Measurements from ENCODE around the gene WNT5B. TPM values are rescaled to one million over a fixed set of nuclear protein-coding genes. Genes with fewer than 3 reads are reported as not detected.

WNT5B gene
- total and polyA plus RNA-seq, 2 of the 8 experiments (the other 6 are each of a cell fraction or from before 2014, with no cell fraction given): 0.91 to 1.2 TPM

DNA sequence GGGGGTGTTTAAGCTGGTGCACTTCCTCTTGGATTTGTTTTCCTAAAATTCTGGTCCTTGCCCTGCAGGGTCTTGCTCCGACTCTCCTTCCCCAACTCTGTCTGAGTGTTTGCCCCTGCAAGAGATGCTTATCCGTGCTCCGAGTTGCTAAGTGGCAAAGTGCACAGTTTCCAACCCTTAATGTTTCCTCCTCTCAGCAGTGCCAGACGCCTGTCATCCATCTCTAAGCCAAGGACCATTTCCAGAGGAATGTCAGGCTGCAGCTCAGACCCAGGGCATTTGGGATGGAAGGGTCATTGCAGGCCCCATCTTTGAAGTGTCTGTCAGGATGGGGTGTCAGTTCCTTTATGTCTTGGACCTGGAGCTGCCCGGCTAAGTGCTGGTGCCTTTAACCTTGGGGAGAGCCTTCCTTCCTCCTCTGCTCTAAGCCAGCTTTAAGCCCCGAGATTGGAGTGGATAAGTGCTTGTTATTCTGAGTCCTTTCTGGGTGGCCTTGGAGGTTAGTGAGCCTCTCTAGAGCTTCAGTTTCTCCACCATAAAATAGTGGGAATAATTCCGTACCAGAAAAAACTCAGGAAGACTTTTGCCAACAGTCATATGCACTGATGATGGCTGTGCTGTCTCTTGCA is 15.0 kb downstream of the WNT5B start:
- ChIA-PET CTCF (ENCODE audit: partially characterized antibody) (interaction anchor here (0.5 to 18.8 kb wide), 9 partner anchors 9 to 296 kb away, joined by 3 to 265 read pairs (median 9); partner anchors contain the start of gene WNT5B), POLR2A (ENCODE audit: partially characterized antibody) (interaction anchor here (0.8 to 1.8 kb wide), 2 partner anchors 128 to 147 kb away, joined by 3 read pairs; no protein-coding TSS in a partner anchor)
- no peak overlapping the region for H2BK15ac ChIP-seq (ENCODE audit: low read length)
- H4K91ac ChIP-seq (replicated peaks; ENCODE audit: insufficient read length, low read length): no peak overlapping the region
- H3K4ac ChIP-seq (replicated peaks; ENCODE audit: insufficient read length, low read depth, low read length): no peak overlapping the region
- H3K56ac ChIP-seq (replicated peaks; ENCODE audit: insufficient read length, low read depth, low read length): no peak overlapping the region
- no peak overlapping the region for H3K14ac ChIP-seq (ENCODE audit: insufficient read length)
- H3K4me1 ChIP-seq (replicated peaks in 1 of 4; ENCODE audit: control insufficient read depth in 3 of 4, insufficient read depth in 4 of 4, low read length in 3 of 4): peaks cover 0 to 8% (median 0%) of the 10 kb centered on the region in 4 experiments; a peak in 2 of 7 replicates
- no peaks in the 10 kb centered on the region for H4K20me1 ChIP-seq (replicated peaks in 1 of 2; ENCODE audit: control insufficient read depth in 1 of 2, insufficient read depth in 2 of 2, low read length in 2 of 2)
- H4K8ac ChIP-seq (ENCODE audit: extremely low read depth, insufficient read depth, low read length): no peak overlapping the region; the same call in 1 of the 2 replicates
- H2BK12ac ChIP-seq (ENCODE audit: low read depth, low read length): no peak overlapping the region
- H2BK120ac ChIP-seq (replicated peaks; ENCODE audit: low read depth, low read length): no peak overlapping the region
- H2AK5ac ChIP-seq (ENCODE audit: low read depth, low read length): no peak overlapping the region
- H2AFZ ChIP-seq (ENCODE audit: low read length): no peak overlapping the region
- no peak overlapping the region for H4K5ac ChIP-seq (ENCODE audit: insufficient read length, low read depth, low read length)
- DNase-seq (ENCODE audit: low read depth in 1 of 2, low spot score in 2 of 2) (no peak), FAIRE-seq (no peak)
- H3K4me2 ChIP-seq (ENCODE audit: insufficient read depth in 1 of 2, low read depth in 2 of 2, low read length in 2 of 2): no peak overlapping the region
- no peak overlapping the region for H2BK20ac ChIP-seq (ENCODE audit: low read length)
- no peak overlapping the region for H2BK5ac ChIP-seq (ENCODE audit: low read depth, low read length)
- H3K9ac ChIP-seq (replicated peaks in 1 of 4; ENCODE audit: extremely low read depth in 1 of 4, low read depth in 3 of 4, low read length in 3 of 4): no peak overlapping the region
- H3K27ac ChIP-seq (ENCODE audit: low read depth, low read length): no peak overlapping the region
- H3K79me2 ChIP-seq (ENCODE audit: control insufficient read depth in 1 of 2, insufficient read depth in 2 of 2, low read length in 2 of 2): no peaks in the 10 kb centered on the region
- H3K4me3 ChIP-seq (ENCODE audit: extremely low read depth in 1 of 4, insufficient read depth in 2 of 4, low read depth in 3 of 4, low read length in 4 of 4): no peak overlapping the region
- H3K27me3 ChIP-seq (replicated peaks in 1 of 4; ENCODE audit: control insufficient read depth in 3 of 4, extremely low read depth in 1 of 4, insufficient read depth in 3 of 4, low read length in 3 of 4): peaks cover 0 to 4% (median 2%) of the 10 kb centered on the region in 4 experiments; a peak in 2 of 7 replicates
- no peak overlapping the region for H3K23ac ChIP-seq (ENCODE audit: insufficient read length)
- no peak overlapping the region for H3K18ac ChIP-seq (ENCODE audit: extremely low read depth, low read length)
- 84% methylated on average over 7 of the region's 7 CpGs; no CpG with 5 or more reads in 1 of the 2 experiments for WGBS, 2 experiments (ENCODE audit: extremely low coverage in 1 of 2, insufficient coverage in 1 of 2, insufficient read length in 1 of 2, insufficient replicate concordance in 2 of 2, low coverage in 1 of 2, low lambda C conversion rate in 2 of 2, missing lambda C conversion rate in 1 of 2)
- no peaks in the 10 kb centered on the region for H3K79me1 ChIP-seq (ENCODE audit: low read depth, low read length)
- no peaks in the 10 kb centered on the region for H3K36me3 ChIP-seq (ENCODE audit: control insufficient read depth in 2 of 4, insufficient read depth in 4 of 4, low read length in 3 of 4)
- peaks cover 2% of the 10 kb centered on the region; the same call in 1 of the 2 replicates for H3K23me2 ChIP-seq (ENCODE audit: low read depth, low read length)
- no peaks in the 10 kb centered on the region for H3K9me3 ChIP-seq (ENCODE audit: insufficient read depth in 2 of 2, low read depth in 1 of 2, low read length in 1 of 2)
- TF ChIP-seq, protein P1, sequence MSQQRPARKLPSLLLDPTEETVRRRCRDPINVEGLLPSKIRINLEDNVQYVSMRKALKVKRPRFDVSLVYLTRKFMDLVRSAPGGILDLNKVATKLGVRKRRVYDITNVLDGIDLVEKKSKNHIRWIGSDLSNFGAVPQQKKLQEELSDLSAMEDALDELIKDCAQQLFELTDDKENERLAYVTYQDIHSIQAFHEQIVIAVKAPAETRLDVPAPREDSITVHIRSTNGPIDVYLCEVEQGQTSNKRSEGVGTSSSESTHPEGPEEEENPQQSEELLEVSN (IDR thresholded peaks at IDR 0.05): no peak
- TF ChIP-seq TCF12 (IDR thresholded peaks at IDR 0.05; ENCODE audit: low read depth, low read length): no peak
- no peak for TF ChIP-seq TAF7 (optimal IDR thresholded peaks at IDR 0.05; ENCODE audit: borderline replicate concordance, low read depth, low read length)
- no peak for TF ChIP-seq FOSL1 (IDR thresholded peaks at IDR 0.05; ENCODE audit: insufficient read depth, low read depth, low read length)
- TF ChIP-seq USF2 (IDR thresholded peaks at IDR 0.05; ENCODE audit: low read length): no peak
- TF ChIP-seq EZH2 (IDR thresholded peaks at IDR 0.05; ENCODE audit: low read depth, low read length, severe bottlenecking): no peak
- TF ChIP-seq GTF2F1 (IDR thresholded peaks at IDR 0.05; ENCODE audit: borderline replicate concordance, low read depth, low read length): no peak
- TF ChIP-seq POU5F1 (IDR thresholded peaks at IDR 0.05; ENCODE audit: low read depth, low read length): no peak
- no peak for TF ChIP-seq YY1 (IDR thresholded peaks at IDR 0.05; ENCODE audit: low read depth, low read length)
- no peak for TF ChIP-seq JUN (IDR thresholded peaks at IDR 0.05; ENCODE audit: low read depth, low read length)
- no peak for TF ChIP-seq RBBP5 (IDR thresholded peaks at IDR 0.05; ENCODE audit: borderline replicate concordance, low read depth, low read length)

Data from H1 (cell line).